Peyer's patch (tissue), 4 donors: ENCODE data around the gene OR6C74. TPM values are rescaled to one million over a fixed set of nuclear protein-coding genes. Genes with fewer than 3 reads are reported as not detected.

Experiments used
- DNase-seq, 3 donors: peaks; one replicate each; pipeline ENCODE4 v3.0.0-alpha.2; 2017 to 2019
- H3K27ac ChIP-seq, 4 donors: fragments of 200-600 bp; sonication (generic); one replicate each; pipeline ENCODE4 v1.5.1; 2016 to 2019
- H3K27me3 ChIP-seq, 2 donors: fragments of 200-600 bp; sonication (generic); one replicate each; pipeline ENCODE4 v1.5.1; 2019
- H3K36me3 ChIP-seq, 3 donors: fragments of 200-600 bp; sonication (generic); one replicate each; pipeline ENCODE4 v1.5.1; 2016 to 2019
- H3K4me1 ChIP-seq, 4 donors: fragments of 200-600 bp; sonication (generic); one replicate each; pipeline ENCODE4 v1.5.1; 2016 to 2019
- H3K4me3 ChIP-seq, 4 donors: fragments of 200-600 bp; sonication (generic); 1 replicate in 3 of 4; 2 replicates in 1 of 4; pipeline ENCODE4 v1.5.1; 2016 to 2019; ENCODE audit warnings: mild to moderate bottlenecking in 1 of 4
- H3K9me3 ChIP-seq, 4 donors: fragments of 200-600 bp; sonication (generic); one replicate each; pipeline ENCODE4 v1.5.1; 2016 to 2019; ENCODE audit warnings: mild to moderate bottlenecking in 1 of 4
- POLR2A ChIP-seq, 2 donors: fragments of 450-650 bp; IDR thresholded peaks; one replicate each; pipeline ENCODE4 v1.5.1; 2017; ENCODE audit warnings: antibody characterized with exemption in 2 of 2, mild to moderate bottlenecking in 2 of 2, moderate library complexity in 2 of 2
- total RNA-seq, 4 donors: library from RNA; depleted of rRNA; stranded (reverse); fragments of >200 nt; gene quantifications; one replicate each; pipeline ENCODE4 v1.1.0, GENCODE V29; 2016
- TF ChIP-seq, protein P1 (sequence below), 6 experiments: fragments of 450-650 bp in 4 of 6; fragments of 200-600 bp in 2 of 6; sonication (generic) in 1 of 6; IDR thresholded peaks; one replicate each; pipeline ENCODE4 v1.5.1; 2017 to 2019; ENCODE audit warnings: antibody characterized with exemption in 6 of 6, mild to moderate bottlenecking in 3 of 6, moderate library complexity in 1 of 6

The OR6C74 gene
- total RNA-seq, 4 donors from 2014 or later, result not detected

DNA sequence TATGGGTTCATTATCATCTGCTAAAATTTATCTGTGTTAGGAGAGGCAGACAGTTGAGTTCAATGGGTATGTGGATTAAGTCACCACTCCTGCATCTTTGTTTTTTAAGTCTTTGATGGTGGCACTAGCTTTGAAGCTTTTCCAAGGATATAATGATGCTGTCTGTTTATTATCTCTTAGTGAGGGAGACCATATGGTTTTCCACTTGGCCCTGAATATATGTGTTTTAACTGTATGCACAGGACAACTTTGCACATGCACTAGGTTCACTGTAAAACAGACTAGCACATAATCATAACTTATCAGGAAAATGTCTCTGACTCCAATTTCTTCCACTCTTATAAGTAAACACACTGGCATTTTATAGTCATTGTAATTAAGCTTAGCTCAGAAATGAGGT, 8.9 kb downstream of the OR6C74 start:
- TF ChIP-seq, protein P1, sequence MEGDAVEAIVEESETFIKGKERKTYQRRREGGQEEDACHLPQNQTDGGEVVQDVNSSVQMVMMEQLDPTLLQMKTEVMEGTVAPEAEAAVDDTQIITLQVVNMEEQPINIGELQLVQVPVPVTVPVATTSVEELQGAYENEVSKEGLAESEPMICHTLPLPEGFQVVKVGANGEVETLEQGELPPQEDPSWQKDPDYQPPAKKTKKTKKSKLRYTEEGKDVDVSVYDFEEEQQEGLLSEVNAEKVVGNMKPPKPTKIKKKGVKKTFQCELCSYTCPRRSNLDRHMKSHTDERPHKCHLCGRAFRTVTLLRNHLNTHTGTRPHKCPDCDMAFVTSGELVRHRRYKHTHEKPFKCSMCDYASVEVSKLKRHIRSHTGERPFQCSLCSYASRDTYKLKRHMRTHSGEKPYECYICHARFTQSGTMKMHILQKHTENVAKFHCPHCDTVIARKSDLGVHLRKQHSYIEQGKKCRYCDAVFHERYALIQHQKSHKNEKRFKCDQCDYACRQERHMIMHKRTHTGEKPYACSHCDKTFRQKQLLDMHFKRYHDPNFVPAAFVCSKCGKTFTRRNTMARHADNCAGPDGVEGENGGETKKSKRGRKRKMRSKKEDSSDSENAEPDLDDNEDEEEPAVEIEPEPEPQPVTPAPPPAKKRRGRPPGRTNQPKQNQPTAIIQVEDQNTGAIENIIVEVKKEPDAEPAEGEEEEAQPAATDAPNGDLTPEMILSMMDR (IDR thresholded peaks at IDR 0.05), result no peak
- TF ChIP-seq POLR2A (IDR thresholded peaks at IDR 0.05), result no peak
- no peaks in the 10 kb centered on the region for H3K36me3 ChIP-seq
- no peaks in the 10 kb centered on the region for H3K27me3 ChIP-seq
- no peaks in the 10 kb centered on the region for H3K4me1 ChIP-seq
- no peak overlapping the region for H3K27ac ChIP-seq
- H3K9me3 ChIP-seq, result no peaks in the 10 kb centered on the region
- H3K4me3 ChIP-seq, result no peak overlapping the region
- no peak for DNase-seq

DNA sequence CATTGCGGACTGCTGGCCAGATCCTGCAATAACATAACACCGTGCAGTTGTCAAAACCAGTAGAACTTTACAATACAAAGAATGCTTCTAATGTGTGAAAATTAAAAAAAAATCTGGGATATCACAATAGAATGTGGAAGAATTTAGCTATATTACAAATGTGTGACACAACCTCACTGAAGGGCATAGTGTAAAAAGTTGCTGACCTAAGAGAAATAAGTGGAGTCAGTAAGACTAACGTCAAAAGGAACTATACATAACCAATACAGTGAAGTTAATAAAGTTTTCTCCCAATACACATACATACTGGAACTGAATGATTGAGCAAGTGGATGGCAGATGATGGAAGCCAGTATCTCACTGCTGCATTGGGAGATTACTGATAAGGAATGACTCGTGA, 12.4 kb downstream of the OR6C74 start:
- Histone ChIP-seq H3K27me3 (no peaks in the 10 kb centered on the region), H3K9me3 (no peaks in the 10 kb centered on the region), H3K27ac (no peak overlapping the region), H3K36me3 (no peaks in the 10 kb centered on the region), H3K4me1 (no peaks in the 10 kb centered on the region), H3K4me3 (no peak overlapping the region)
- no peak for DNase-seq
- no peak for TF ChIP-seq POLR2A (IDR thresholded peaks at IDR 0.05)
- TF ChIP-seq, protein P1 (IDR thresholded peaks at IDR 0.05), result no peak

GRCh38 chr12:55258303-55258702, 13.9 kb downstream of the OR6C74 start:
- no peak for DNase-seq
- H3K4me1 ChIP-seq, result no peaks in the 10 kb centered on the region
- no peak for TF ChIP-seq POLR2A (IDR thresholded peaks at IDR 0.05)
- TF ChIP-seq, protein P1 (IDR thresholded peaks at IDR 0.05), result no peak
- H3K4me3 ChIP-seq, result no peak overlapping the region
- H3K9me3 ChIP-seq, result no peaks in the 10 kb centered on the region
- no peaks in the 10 kb centered on the region for H3K27me3 ChIP-seq
- H3K27ac ChIP-seq, result no peak overlapping the region
- no peaks in the 10 kb centered on the region for H3K36me3 ChIP-seq

GRCh38 chr12:55280991-55281390, 36.6 kb downstream of the OR6C74 start:
- no peaks in the 10 kb centered on the region for H3K4me1 ChIP-seq
- TF ChIP-seq POLR2A (IDR thresholded peaks at IDR 0.05), result no peak
- TF ChIP-seq, protein P1 (IDR thresholded peaks at IDR 0.05), result no peak
- DNase-seq, result no peak
- no peaks in the 10 kb centered on the region for H3K27me3 ChIP-seq
- H3K27ac ChIP-seq, result no peak overlapping the region
- H3K4me3 ChIP-seq, result no peak overlapping the region
- no peaks in the 10 kb centered on the region for H3K36me3 ChIP-seq
- H3K9me3 ChIP-seq, result no peaks in the 10 kb centered on the region

- TF ChIP-seq POLR2A (IDR thresholded peaks at IDR 0.05), result no peak
- TF ChIP-seq, protein P1 (IDR thresholded peaks at IDR 0.05), result no peak
- Histone ChIP-seq H3K36me3 (no peaks in the 10 kb centered on the region), H3K4me1 (no peaks in the 10 kb centered on the region), H3K4me3 (no peak overlapping the region), H3K27ac (no peak overlapping the region), H3K9me3 (no peaks in the 10 kb centered on the region), H3K27me3 (no peaks in the 10 kb centered on the region)
- DNase-seq, result no peak
Observed at GRCh38 chr12:55289999-55290398, 45.6 kb downstream of the OR6C74 start.

Other genes starting within 250 kb of the OR6C74 start
- gene NEUROD4, start 224.6 kb upstream of the OR6C74 start, total RNA-seq, result not detected
- not detected for gene OR9K2, start 118.2 kb upstream of the OR6C74 start, total RNA-seq
- gene OR10A7, start 23.6 kb upstream of the OR6C74 start, total RNA-seq, result not detected
- not detected for gene OR6C6, start 52.0 kb downstream of the OR6C74 start, total RNA-seq
- gene OR6C1, start 69.7 kb downstream of the OR6C74 start, total RNA-seq, result not detected
- not detected for gene OR6C3, start 86.1 kb downstream of the OR6C74 start, total RNA-seq
- gene OR6C75, start 118.4 kb downstream of the OR6C74 start, total RNA-seq, result not detected
- gene OR6C65, start 155.9 kb downstream of the OR6C74 start, total RNA-seq, result not detected
- gene OR6C76, start 181.6 kb downstream of the OR6C74 start, total RNA-seq, result not detected
- not detected for gene OR6C2, start 199.5 kb downstream of the OR6C74 start, total RNA-seq
- gene OR6C70, start 225.5 kb downstream of the OR6C74 start, total RNA-seq, result not detected
- gene OR6C68, start 247.8 kb downstream of the OR6C74 start, total RNA-seq, result not detected